ENCODE measurements around the gene SURF4.
"Not testable (repeated sequence)": the region's sequence is repeated elsewhere in the genome, so short reads cannot be mapped to it uniquely, and the experiment has no call there.

SURF4 gene

GRCh38 chr9:133341369-133342068 is 34.3 kb downstream of the SURF4 start:
- Histone ChIP-seq H3K27me3 (replicated peaks; ENCODE audit: control insufficient read depth, insufficient read depth, low read length) (no peaks in the 10 kb centered on the region), H3K4me3 (replicated peaks; ENCODE audit: low read depth, low read length) (no peak overlapping the region), H3K36me3 (ENCODE audit: control insufficient read depth, insufficient read depth, low read length) (peaks cover 48% of the 10 kb centered on the region)
- no peak for DNase-seq (ENCODE audit: extremely low read depth, insufficient read length)
- no peak for TF ChIP-seq CTCF (IDR thresholded peaks at IDR 0.05; ENCODE audit: insufficient read depth, low read length, poor library complexity, severe bottlenecking)

GRCh38 chr9:133340916-133341315 is 34.9 kb downstream of the SURF4 start:
- no peak for DNase-seq (ENCODE audit: extremely low read depth, insufficient read length)
- Histone ChIP-seq H3K4me3 (replicated peaks; ENCODE audit: low read depth, low read length) (no peak overlapping the region), H3K27me3 (replicated peaks; ENCODE audit: control insufficient read depth, insufficient read depth, low read length) (no peaks in the 10 kb centered on the region), H3K36me3 (ENCODE audit: control insufficient read depth, insufficient read depth, low read length) (peaks cover 48% of the 10 kb centered on the region)
- TF ChIP-seq CTCF (IDR thresholded peaks at IDR 0.05; ENCODE audit: insufficient read depth, low read length, poor library complexity, severe bottlenecking): no peak

- H3K4me3 ChIP-seq (replicated peaks; ENCODE audit: low read depth, low read length): no peak overlapping the region
- H3K36me3 ChIP-seq (ENCODE audit: control insufficient read depth, insufficient read depth, low read length): peaks cover 48% of the 10 kb centered on the region
- DNase-seq (ENCODE audit: extremely low read depth, insufficient read length): no peak
- TF ChIP-seq CTCF (IDR thresholded peaks at IDR 0.05; ENCODE audit: insufficient read depth, low read length, poor library complexity, severe bottlenecking): no peak
- H3K27me3 ChIP-seq (replicated peaks; ENCODE audit: control insufficient read depth, insufficient read depth, low read length): no peaks in the 10 kb centered on the region
Observed at GRCh38 chr9:133340256-133340655, 35.6 kb downstream of the SURF4 start.

- peaks cover 45% of the 10 kb centered on the region for H3K36me3 ChIP-seq (ENCODE audit: control insufficient read depth, insufficient read depth, low read length)
- no peak overlapping the region for H3K4me3 ChIP-seq (replicated peaks; ENCODE audit: low read depth, low read length)
- TF ChIP-seq CTCF (IDR thresholded peaks at IDR 0.05; ENCODE audit: insufficient read depth, low read length, poor library complexity, severe bottlenecking): no peak
- H3K27me3 ChIP-seq (replicated peaks; ENCODE audit: control insufficient read depth, insufficient read depth, low read length): no peaks in the 10 kb centered on the region
- DNase-seq (ENCODE audit: extremely low read depth, insufficient read length): no peak
Observed at GRCh38 chr9:133339641-133340040, 36.2 kb downstream of the SURF4 start.

- H3K36me3 ChIP-seq (ENCODE audit: control insufficient read depth, insufficient read depth, low read length): peaks cover 45% of the 10 kb centered on the region
- no peak for TF ChIP-seq CTCF (IDR thresholded peaks at IDR 0.05; ENCODE audit: insufficient read depth, low read length, poor library complexity, severe bottlenecking)
Observed at GRCh38 chr9:133335924-133336811, 39.7 kb downstream of the SURF4 start, which contains the start of gene SURF6. Gene SURF6, minus strand, starts transcription at chr9:133336188. Its CDS starts 56 bp downstream, at chr9:133336132.

GRCh38 chr9:133334888-133335287 is 41.0 kb downstream of the SURF4 start:
- H3K4me3 ChIP-seq (replicated peaks; ENCODE audit: low read depth, low read length): peak overlapping the region; percentile 86
- H3K27me3 ChIP-seq (replicated peaks; ENCODE audit: control insufficient read depth, insufficient read depth, low read length); DNase-seq (ENCODE audit: extremely low read depth, insufficient read length): not testable (repeated sequence)
- peaks cover 36% of the 10 kb centered on the region for H3K36me3 ChIP-seq (ENCODE audit: control insufficient read depth, insufficient read depth, low read length)

More at GRCh38 chr9:133335924-133336811, 39.7 kb downstream of the SURF4 start, which contains the start of gene SURF6:
- no peaks in the 10 kb centered on the region for H3K27me3 ChIP-seq (replicated peaks; ENCODE audit: control insufficient read depth, insufficient read depth, low read length)
- DNase-seq (ENCODE audit: extremely low read depth, insufficient read length): peak; percentile 98
- peak within 1 kb of the TSS; percentile 86 for H3K4me3 ChIP-seq (replicated peaks; ENCODE audit: low read depth, low read length)
